Lower leg skin (tissue), 4 donors: Measurements from ENCODE around the gene EGFL7. TPM values are rescaled to one million over a fixed set of nuclear protein-coding genes. Genes with fewer than 3 reads are reported as not detected.
"Not testable (repeated sequence)": the region's sequence is repeated elsewhere in the genome, so short reads cannot be mapped to it uniquely, and the experiment has no call there.

Experiments
- DNase-seq, 2 donors: peaks; one replicate each; pipeline ENCODE4 v3.0.0-alpha.2; 2019; ENCODE audit warnings: low spot score in 2 of 2
- H3K4me3 ChIP-seq: fragments of 200-600 bp; sonication (generic); 2 replicates; pipeline ENCODE4 v1.5.1; 2017; ENCODE audit warnings: mild to moderate bottlenecking, low read depth; ENCODE audit not compliant: poor library complexity, severe bottlenecking
- POLR2A ChIP-seq, 2 donors: fragments of 450-650 bp; IDR thresholded peaks; one replicate each; pipeline ENCODE4 v1.6.1; 2016 to 2017; ENCODE audit warnings: antibody characterized with exemption in 2 of 2, mild to moderate bottlenecking in 1 of 2, moderate library complexity in 1 of 2
- WGBS, 2 donors: methylation state at CpG; one replicate each; pipeline ENCODE4 v1.1.5; 2018; 5-methylcytosine and 5-hydroxymethylcytosine counted together
- intact Hi-C: fragments of 100-400 bp; cut with DNase I; formaldehyde crosslinking; loops from one replicate; pipeline ENCODE4 v1.15.0; 2023; ENCODE audit warnings: low total_unique reads
- total RNA-seq, 4 donors: library from RNA; depleted of rRNA; stranded (reverse); fragments of >200 nt; gene quantifications; one replicate each; pipeline ENCODE4 v1.1.0, GENCODE V29; 2016
- TF ChIP-seq, protein P1 (sequence below), 3 donors: fragments of 450-650 bp; IDR thresholded peaks; one replicate each; pipeline ENCODE4 v1.5.1; 2016; ENCODE audit warnings: antibody characterized with exemption in 3 of 3, mild to moderate bottlenecking in 3 of 3, moderate library complexity in 2 of 3

The EGFL7 gene
- total RNA-seq, 4 donors from 2014 or later: 27.8 to 62.2 (median 46.2) TPM

DNA sequence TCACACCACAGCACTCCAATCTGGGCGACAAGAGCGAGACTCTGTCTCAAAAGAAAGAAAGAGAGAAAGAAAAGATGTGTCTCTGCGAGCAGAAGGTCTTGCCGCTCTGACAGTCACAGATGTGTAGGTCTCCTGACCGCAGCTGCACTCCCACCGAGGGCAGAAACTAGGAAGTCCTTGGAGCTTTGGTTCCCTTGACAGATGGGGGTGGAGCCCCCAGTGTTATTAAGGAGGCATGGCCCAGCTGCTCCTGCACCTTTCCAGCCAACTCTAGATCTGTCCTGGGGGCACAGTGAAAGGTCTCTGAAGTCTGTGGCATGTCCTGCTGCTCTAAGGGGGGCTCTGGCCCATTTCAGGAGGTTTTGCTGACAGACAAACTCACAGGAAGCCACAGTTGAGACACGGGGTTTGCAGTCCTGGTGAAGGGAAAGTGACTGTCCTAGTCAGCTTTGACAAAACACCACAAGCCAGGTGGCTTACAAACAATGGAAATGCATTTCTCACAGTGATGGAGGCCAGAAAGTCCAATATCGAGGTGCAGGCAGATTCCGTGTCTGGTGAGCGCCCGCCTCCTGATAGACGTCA is 40.7 kb downstream of the EGFL7 start:
- no peak for DNase-seq
- 81 to 87% methylated on average over 12 of the region's 12 CpGs for WGBS, 2 donors
- intact Hi-C loops: no loop called here
- TF ChIP-seq POLR2A (IDR thresholded peaks at IDR 0.05): no peak
- H3K4me3 ChIP-seq: no peak overlapping the region

- intact Hi-C loops, DNase-seq, H3K4me3 ChIP-seq: not testable (repeated sequence)
- WGBS, 2 donors: 65 to 76% methylated on average over 8 of the region's 8 CpGs
These were observed 42.0 kb downstream of the EGFL7 start for GRCh38 chr9:136704741-136705140.

DNA sequence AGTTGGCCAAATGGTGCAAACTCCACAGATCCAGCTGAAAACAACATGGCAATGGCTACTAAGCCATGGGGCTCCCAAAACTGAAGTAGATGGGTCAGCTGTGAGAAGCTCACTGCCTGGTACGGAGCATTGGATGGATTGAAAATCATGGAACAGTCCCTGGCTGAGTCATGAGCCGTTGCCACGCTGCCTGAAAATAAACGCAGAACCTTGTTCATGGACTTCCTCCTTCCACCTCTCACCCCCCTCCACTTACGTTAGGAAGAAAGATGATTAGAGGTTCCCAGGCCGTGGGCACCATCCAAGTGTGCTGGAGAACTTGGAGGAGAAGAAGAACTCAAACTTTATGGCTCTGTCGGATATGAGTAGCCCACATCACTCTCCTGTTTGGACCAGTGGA is 42.8 kb downstream of the EGFL7 start:
- DNase-seq: no peak
- no peak overlapping the region for H3K4me3 ChIP-seq
- WGBS, 2 donors: 65 to 70% methylated on average over 7 of the region's 7 CpGs
- intact Hi-C loops: no loop called here
- TF ChIP-seq, protein P1, sequence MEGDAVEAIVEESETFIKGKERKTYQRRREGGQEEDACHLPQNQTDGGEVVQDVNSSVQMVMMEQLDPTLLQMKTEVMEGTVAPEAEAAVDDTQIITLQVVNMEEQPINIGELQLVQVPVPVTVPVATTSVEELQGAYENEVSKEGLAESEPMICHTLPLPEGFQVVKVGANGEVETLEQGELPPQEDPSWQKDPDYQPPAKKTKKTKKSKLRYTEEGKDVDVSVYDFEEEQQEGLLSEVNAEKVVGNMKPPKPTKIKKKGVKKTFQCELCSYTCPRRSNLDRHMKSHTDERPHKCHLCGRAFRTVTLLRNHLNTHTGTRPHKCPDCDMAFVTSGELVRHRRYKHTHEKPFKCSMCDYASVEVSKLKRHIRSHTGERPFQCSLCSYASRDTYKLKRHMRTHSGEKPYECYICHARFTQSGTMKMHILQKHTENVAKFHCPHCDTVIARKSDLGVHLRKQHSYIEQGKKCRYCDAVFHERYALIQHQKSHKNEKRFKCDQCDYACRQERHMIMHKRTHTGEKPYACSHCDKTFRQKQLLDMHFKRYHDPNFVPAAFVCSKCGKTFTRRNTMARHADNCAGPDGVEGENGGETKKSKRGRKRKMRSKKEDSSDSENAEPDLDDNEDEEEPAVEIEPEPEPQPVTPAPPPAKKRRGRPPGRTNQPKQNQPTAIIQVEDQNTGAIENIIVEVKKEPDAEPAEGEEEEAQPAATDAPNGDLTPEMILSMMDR (IDR thresholded peaks at IDR 0.05): no peak
- TF ChIP-seq POLR2A (IDR thresholded peaks at IDR 0.05): no peak

DNA sequence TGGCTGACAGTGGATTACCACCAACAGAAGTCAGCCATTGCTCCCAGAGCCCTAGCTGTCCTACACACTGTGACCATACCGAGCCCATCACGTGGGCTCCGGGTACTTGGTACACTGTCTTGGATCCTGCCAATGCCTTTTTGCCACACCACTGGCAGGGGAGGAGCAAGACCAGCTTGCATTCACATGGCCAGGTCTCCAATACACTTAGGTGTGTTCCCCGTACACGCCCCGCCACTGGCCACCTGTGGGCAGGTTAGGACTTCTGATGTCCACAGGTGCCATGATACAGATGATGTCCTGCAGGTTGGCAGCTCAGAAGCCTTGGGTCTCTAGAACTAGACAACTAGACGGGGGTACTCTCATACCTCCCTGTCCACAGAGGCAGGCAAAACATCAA is 44.3 kb downstream of the EGFL7 start:
- intact Hi-C loops: no loop called here
- DNase-seq: no peak
- 90 to 93% methylated on average over 7 of the region's 7 CpGs for WGBS, 2 donors
- H3K4me3 ChIP-seq: no peak overlapping the region
- TF ChIP-seq POLR2A (IDR thresholded peaks at IDR 0.05): no peak
- TF ChIP-seq, protein P1 (IDR thresholded peaks at IDR 0.05): no peak

DNA sequence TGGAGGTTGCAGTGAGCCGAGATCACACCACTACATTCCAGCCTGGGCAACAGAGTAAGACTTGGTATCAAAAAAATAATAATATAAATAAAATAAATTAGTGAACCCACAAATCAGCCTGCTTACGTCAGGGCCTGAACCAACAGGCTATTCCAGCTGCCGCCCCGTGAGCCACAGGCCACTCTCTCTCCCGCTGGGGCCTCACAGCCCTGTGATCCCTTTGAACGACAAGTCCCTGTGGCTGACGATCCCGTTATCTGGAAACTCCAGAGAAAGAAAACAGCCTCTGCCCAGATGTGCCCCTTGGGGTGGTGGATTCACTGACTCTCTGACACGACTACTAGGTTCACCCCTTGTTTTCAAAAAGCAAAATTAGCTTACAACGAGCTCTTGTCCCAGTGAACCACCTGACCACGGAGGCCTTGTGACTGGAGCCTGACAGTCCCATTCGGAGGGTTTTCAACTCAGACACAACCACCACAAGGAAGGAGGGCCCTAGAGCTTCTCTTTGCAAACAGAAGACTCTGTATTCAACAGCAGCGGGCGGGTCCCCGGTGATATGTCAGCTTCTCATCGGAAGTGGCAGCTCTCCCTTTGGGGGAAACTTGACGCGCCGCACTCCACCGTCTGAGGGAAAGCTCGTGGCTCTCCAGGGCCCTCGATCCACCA is 45.3 kb downstream of the EGFL7 start:
- 76 to 77% methylated on average over 22 of the region's 22 CpGs for WGBS, 2 donors
- H3K4me3 ChIP-seq: no peak overlapping the region
- TF ChIP-seq POLR2A (IDR thresholded peaks at IDR 0.05): no peak
- TF ChIP-seq, protein P1 (IDR thresholded peaks at IDR 0.05): no peak
- DNase-seq: no peak
- intact Hi-C loops: no loop called here

DNA sequence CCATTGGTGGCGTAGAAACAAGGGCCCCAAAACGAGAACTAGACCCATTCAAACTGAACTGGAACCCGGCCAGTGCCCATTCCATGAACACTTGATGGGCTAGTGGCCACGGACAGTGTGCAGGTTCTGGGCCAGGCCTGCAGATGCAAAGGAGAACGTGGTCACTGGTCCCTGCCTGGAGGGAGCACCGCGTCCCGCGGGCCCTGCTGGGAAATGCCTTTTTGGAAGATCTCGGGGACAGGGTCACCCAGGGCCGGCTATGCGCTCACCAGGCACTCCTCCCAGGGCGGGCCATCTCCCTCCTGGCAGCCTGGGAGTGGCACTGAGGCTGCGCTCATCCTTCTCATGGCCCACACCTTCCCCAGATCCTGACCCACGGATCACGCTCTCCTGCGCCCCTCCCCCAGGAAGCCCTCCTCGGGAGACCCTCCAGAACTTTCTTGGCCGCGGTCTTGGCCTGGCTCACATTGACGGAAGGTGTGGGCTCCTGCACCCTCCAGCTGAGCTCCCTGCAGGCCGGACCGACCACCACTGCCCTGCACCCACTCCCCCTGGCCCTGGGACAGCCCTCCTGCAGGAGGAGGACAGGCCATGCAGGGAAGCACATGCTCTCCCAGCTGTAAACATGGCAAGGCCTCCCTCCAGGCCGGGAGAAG is 46.9 kb downstream of the EGFL7 start:
- intact Hi-C loops: no loop called here
- no peak overlapping the region for H3K4me3 ChIP-seq
- TF ChIP-seq POLR2A (IDR thresholded peaks at IDR 0.05): no peak
- TF ChIP-seq, protein P1 (IDR thresholded peaks at IDR 0.05): no peak
- no peak for DNase-seq
- WGBS, 2 donors: 82% methylated on average over 24 of the region's 24 CpGs
